Neural progenitor cell (in vitro differentiated cells): Measurements from ENCODE around the gene TLR3. TPM values are rescaled to one million over a fixed set of nuclear protein-coding genes. Genes with fewer than 3 reads are reported as not detected.

Source experiments
- DNase-seq: peaks from one replicate; pipeline ENCODE4 v3.0.0-alpha.2; 2016; ENCODE audit warnings: low spot score
- H2AFZ ChIP-seq: fragments of 200-600 bp; sonication (generic); replicated peaks from 2 replicates; pipeline ENCODE4 v1.6.1; 2016; ENCODE audit warnings: antibody characterized with exemption
- H3F3A ChIP-seq: fragments of 200-600 bp; sonication (generic); 2 replicates; pipeline ENCODE4 v1.6.1; 2016; ENCODE audit warnings: antibody characterized with exemption, low read depth
- H3K27ac ChIP-seq: fragments of 200-600 bp; sonication (generic); 2 replicates; pipeline ENCODE4 v1.5.1; 2016; ENCODE audit warnings: mild to moderate bottlenecking
- H3K27me3 ChIP-seq: fragments of 200-600 bp; sonication (generic); 2 replicates; pipeline ENCODE4 v1.6.1; 2016; ENCODE audit warnings: mild to moderate bottlenecking, moderate library complexity
- H3K36me3 ChIP-seq: fragments of 200-600 bp; sonication (generic); 2 replicates; pipeline ENCODE4 v1.5.1; 2016
- H3K4me1 ChIP-seq: fragments of 200-600 bp; sonication (generic); 2 replicates; pipeline ENCODE4 v1.6.1; 2016; ENCODE audit warnings: mixed run types
- H3K4me2 ChIP-seq: fragments of 200-600 bp; sonication (generic); 2 replicates; pipeline ENCODE4 v1.6.1; 2016
- H3K4me3 ChIP-seq: fragments of 200-600 bp; sonication (generic); 2 replicates; pipeline ENCODE4 v1.5.1; 2016
- H3K79me2 ChIP-seq: fragments of 200-600 bp; sonication (generic); 2 replicates; pipeline ENCODE4 v1.6.1; 2016; ENCODE audit warnings: low read depth
- H3K9ac ChIP-seq: fragments of 200-600 bp; sonication (generic); 2 replicates; pipeline ENCODE4 v1.6.1; 2016
- H3K9me3 ChIP-seq: fragments of 200-600 bp; sonication (generic); 2 replicates; pipeline ENCODE4 v1.5.1; 2016; ENCODE audit warnings: low read depth
- H4K20me1 ChIP-seq: fragments of 200-600 bp; sonication (generic); 2 replicates; pipeline ENCODE4 v1.6.1; 2016; ENCODE audit warnings: low read depth
- H3K27ac Mint-ChIP-seq: 3 replicates; pipeline ENCODE4 v1.8.0; 2021; ENCODE audit warnings: mixed read lengths
- H3K27me3 Mint-ChIP-seq: 2 replicates; pipeline ENCODE4 v1.8.0; 2022; ENCODE audit warnings: low read depth, mild to moderate bottlenecking, inconsistent platforms, moderate library complexity, mixed read lengths; ENCODE audit not compliant: insufficient read depth
- H3K36me3 Mint-ChIP-seq: 3 replicates; pipeline ENCODE4 v1.8.0; 2021; ENCODE audit warnings: mixed read lengths
- H3K4me1 Mint-ChIP-seq: 3 replicates; pipeline ENCODE4 v1.8.0; 2021; ENCODE audit warnings: mixed read lengths
- H3K4me3 Mint-ChIP-seq: 3 replicates; pipeline ENCODE4 v1.8.0; 2021; ENCODE audit warnings: mild to moderate bottlenecking, moderate library complexity, mixed read lengths
- H3K9me3 Mint-ChIP-seq: 3 replicates; pipeline ENCODE4 v1.8.0; 2020; ENCODE audit warnings: mixed read lengths
- EZH2 ChIP-seq: fragments of 200-600 bp; sonication (generic); IDR thresholded peaks from 2 replicates; pipeline ENCODE4 v1.6.1; 2017; ENCODE audit warnings: antibody characterized with exemption, mild to moderate bottlenecking, moderate library complexity
- EZH2phosphoT487 ChIP-seq: fragments of 200-600 bp; sonication (generic); IDR thresholded peaks from 2 replicates; pipeline ENCODE4 v1.6.1; 2017; ENCODE audit warnings: antibody characterized with exemption
- total RNA-seq: library from RNA; depleted of rRNA; stranded (reverse); fragments of >200 nt; gene quantifications from 2 replicates; pipeline ENCODE4 v1.2.3, GENCODE V29; 2015; ENCODE audit warnings: low replicate concordance
- TF ChIP-seq, protein P1 (sequence below): fragments of 200-600 bp; sonication (generic); IDR thresholded peaks from 2 replicates; pipeline ENCODE4 v1.5.1; 2017; ENCODE audit warnings: antibody characterized with exemption, mild to moderate bottlenecking

The TLR3 gene
- total RNA-seq, 1 donor from 2014 or later = 0.92 TPM

DNA sequence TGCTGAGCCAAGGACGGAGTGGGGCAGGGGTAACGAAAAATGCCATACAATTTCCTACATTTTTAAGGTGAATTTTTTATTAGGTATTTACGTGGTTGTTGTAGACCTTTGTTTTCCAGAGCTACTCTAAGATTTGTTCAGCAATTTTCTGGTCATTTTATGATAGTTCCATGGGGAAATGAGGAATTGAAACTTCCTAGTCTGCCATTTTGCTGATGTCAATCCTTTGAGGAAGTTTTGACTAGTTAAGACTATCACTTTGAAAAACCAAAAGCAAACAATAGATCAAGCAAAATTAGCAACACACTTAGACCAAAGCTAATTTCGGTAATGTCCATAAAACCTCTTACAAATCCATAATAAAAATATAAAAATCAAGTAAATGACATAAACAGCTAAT is 7.0 kb upstream of the TLR3 start:
- no peak for TF ChIP-seq EZH2
- TF ChIP-seq EZH2phosphoT487 = no peak
- TF ChIP-seq, protein P1, sequence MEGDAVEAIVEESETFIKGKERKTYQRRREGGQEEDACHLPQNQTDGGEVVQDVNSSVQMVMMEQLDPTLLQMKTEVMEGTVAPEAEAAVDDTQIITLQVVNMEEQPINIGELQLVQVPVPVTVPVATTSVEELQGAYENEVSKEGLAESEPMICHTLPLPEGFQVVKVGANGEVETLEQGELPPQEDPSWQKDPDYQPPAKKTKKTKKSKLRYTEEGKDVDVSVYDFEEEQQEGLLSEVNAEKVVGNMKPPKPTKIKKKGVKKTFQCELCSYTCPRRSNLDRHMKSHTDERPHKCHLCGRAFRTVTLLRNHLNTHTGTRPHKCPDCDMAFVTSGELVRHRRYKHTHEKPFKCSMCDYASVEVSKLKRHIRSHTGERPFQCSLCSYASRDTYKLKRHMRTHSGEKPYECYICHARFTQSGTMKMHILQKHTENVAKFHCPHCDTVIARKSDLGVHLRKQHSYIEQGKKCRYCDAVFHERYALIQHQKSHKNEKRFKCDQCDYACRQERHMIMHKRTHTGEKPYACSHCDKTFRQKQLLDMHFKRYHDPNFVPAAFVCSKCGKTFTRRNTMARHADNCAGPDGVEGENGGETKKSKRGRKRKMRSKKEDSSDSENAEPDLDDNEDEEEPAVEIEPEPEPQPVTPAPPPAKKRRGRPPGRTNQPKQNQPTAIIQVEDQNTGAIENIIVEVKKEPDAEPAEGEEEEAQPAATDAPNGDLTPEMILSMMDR = no peak
- Mint-ChIP-seq H3K36me3 (peaks cover 2% of the 10 kb centered on the region), H3K27me3 (no peaks in the 10 kb centered on the region), H3K9me3 (peaks cover 15% of the 10 kb centered on the region), H3K27ac (no peak overlapping the region), H3K4me3 (no peak overlapping the region), H3K4me1 (no peaks in the 10 kb centered on the region)
- no peaks in the 10 kb centered on the region for H3K9me3 ChIP-seq
- no peak overlapping the region for H2AFZ ChIP-seq
- H3K4me1 ChIP-seq = no peaks in the 10 kb centered on the region
- no peaks in the 10 kb centered on the region for H4K20me1 ChIP-seq
- no peaks in the 10 kb centered on the region for H3K79me2 ChIP-seq
- no peaks in the 10 kb centered on the region for H3K27me3 ChIP-seq
- H3F3A ChIP-seq = no peaks in the 10 kb centered on the region
- no peaks in the 10 kb centered on the region for H3K36me3 ChIP-seq
- no peak overlapping the region for H3K4me2 ChIP-seq
- no peak overlapping the region for H3K9ac ChIP-seq
- no peak overlapping the region for H3K4me3 ChIP-seq
- no peak for DNase-seq
- no peak overlapping the region for H3K27ac ChIP-seq

GRCh38 chr4:186067757-186068385 is 1.1 kb upstream of the TLR3 start:
- Mint-ChIP-seq H3K36me3 (no peaks in the 10 kb centered on the region), H3K4me3 (no peak overlapping the region), H3K9me3 (peaks cover under 1% of the 10 kb centered on the region), H3K27ac (no peak overlapping the region), H3K27me3 (peaks cover 3% of the 10 kb centered on the region), H3K4me1 (peaks cover 11% of the 10 kb centered on the region)
- Histone ChIP-seq H3K36me3 (no peaks in the 10 kb centered on the region), H3K4me1 (peaks cover 9% of the 10 kb centered on the region), H3K9ac (no peak overlapping the region), H3K4me3 (no peak overlapping the region), H3K79me2 (no peaks in the 10 kb centered on the region), H3K9me3 (no peaks in the 10 kb centered on the region), H3K27me3 (no peaks in the 10 kb centered on the region), H3F3A (no peaks in the 10 kb centered on the region), H2AFZ (peak overlapping the region; percentile 27), H4K20me1 (no peaks in the 10 kb centered on the region), H3K27ac (no peak overlapping the region), H3K4me2 (no peak overlapping the region)
- TF ChIP-seq EZH2 (no peak), EZH2phosphoT487 (no peak)
- TF ChIP-seq, protein P1 = peak; percentile 62
- DNase-seq = peak; percentile 68

- H3K4me3 Mint-ChIP-seq = no peak overlapping the region
- H3K36me3 ChIP-seq = no peaks in the 10 kb centered on the region
- no peaks in the 10 kb centered on the region for H3K27me3 ChIP-seq
- DNase-seq = no peak
- H3K79me2 ChIP-seq = no peaks in the 10 kb centered on the region
- H3F3A ChIP-seq = no peaks in the 10 kb centered on the region
- H3K27ac ChIP-seq = no peak overlapping the region
- H3K9ac ChIP-seq = no peak overlapping the region
- H3K4me2 ChIP-seq = no peak overlapping the region
- H4K20me1 ChIP-seq = no peaks in the 10 kb centered on the region
- H3K27ac Mint-ChIP-seq = no peak overlapping the region
- H3K9me3 ChIP-seq = no peaks in the 10 kb centered on the region
- no peak overlapping the region for H2AFZ ChIP-seq
- peaks cover 3% of the 10 kb centered on the region for H3K27me3 Mint-ChIP-seq
- TF ChIP-seq, protein P1 = no peak
- no peak for TF ChIP-seq EZH2
- no peak for TF ChIP-seq EZH2phosphoT487
- no peak overlapping the region for H3K4me3 ChIP-seq
- peaks cover 2% of the 10 kb centered on the region for H3K9me3 Mint-ChIP-seq
- H3K36me3 Mint-ChIP-seq = no peaks in the 10 kb centered on the region
- peaks cover 9% of the 10 kb centered on the region for H3K4me1 ChIP-seq
- H3K4me1 Mint-ChIP-seq = peaks cover 11% of the 10 kb centered on the region
Measured at GRCh38 chr4:186069729-186070128, 773 bp downstream of the TLR3 start.
